ENCODE data around the gene PALMD. TPM values are rescaled to one million over a fixed set of nuclear protein-coding genes. Genes with fewer than 3 reads are reported as not detected.

Gene PALMD
- total RNA-seq, 1 experiment from 2014 or later: not detected

DNA sequence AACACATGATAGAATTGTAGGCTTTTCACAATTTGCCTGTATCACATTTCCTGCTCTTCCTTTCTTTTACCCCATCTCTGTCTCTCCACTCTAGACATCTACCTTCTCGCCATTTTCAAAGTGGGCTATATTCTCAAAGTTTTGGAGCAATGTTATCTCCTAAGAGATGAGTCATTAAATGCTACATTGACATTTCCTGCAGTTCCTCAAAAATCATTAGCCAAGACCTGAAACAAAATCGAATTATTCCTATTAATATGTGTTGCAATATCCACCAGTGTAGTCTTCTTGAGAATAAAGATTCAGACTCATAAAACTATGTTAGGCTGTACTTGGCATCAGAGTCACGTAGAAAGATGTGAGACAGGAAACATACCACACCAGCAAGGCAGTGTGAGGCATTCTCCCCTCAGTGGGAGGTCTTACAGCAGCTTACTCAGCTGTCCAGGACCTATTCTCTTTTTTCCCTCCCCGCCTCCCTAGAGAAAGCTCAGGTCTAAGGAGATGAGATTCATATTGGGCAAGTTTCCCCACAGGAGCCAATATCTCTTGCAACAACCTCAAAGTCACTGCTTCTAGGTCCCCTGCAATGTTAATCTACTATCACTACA, 81.8 kb downstream of the PALMD start:
- Histone ChIP-seq H3K4me1 (ENCODE audit: insufficient read depth, low read length) (peaks cover 2% of the 10 kb centered on the region; the same call in 1 of the 2 replicates), H2BK120ac (ENCODE audit: low read depth, low read length, poor library complexity, severe bottlenecking) (no peak overlapping the region), H3K27ac (ENCODE audit: insufficient read length, low read depth, low read length) (no peak overlapping the region), H3K9me3 (ENCODE audit: control insufficient read depth, low read depth, low read length) (no peaks in the 10 kb centered on the region), H2BK12ac (ENCODE audit: insufficient read length, low read depth, low read length) (no peak overlapping the region), H3K4me2 (ENCODE audit: insufficient read depth, insufficient read length, low read length) (no peak overlapping the region), H2BK15ac (ENCODE audit: low read depth, low read length) (no peak overlapping the region), H4K20me1 (ENCODE audit: control insufficient read depth, insufficient read depth, insufficient read length) (no peaks in the 10 kb centered on the region), H3T11ph (ENCODE audit: low read length) (no peak overlapping the region), H4K8ac (replicated peaks; ENCODE audit: insufficient read length, low read depth, low read length) (no peak overlapping the region), H3K79me2 (ENCODE audit: insufficient read depth, low read length) (no peaks in the 10 kb centered on the region), H3K23me2 (ENCODE audit: insufficient read length, low read depth, low read length, poor library complexity, severe bottlenecking) (no peaks in the 10 kb centered on the region), H4K5ac (ENCODE audit: insufficient read length, low read depth, low read length) (no peak overlapping the region), H2BK20ac (ENCODE audit: low read depth, low read length, poor library complexity, severe bottlenecking) (no peak overlapping the region), H3K14ac (ENCODE audit: insufficient read depth, low read length) (no peak overlapping the region), H3K9ac (ENCODE audit: extremely low read depth, insufficient read length, low read length) (no peak overlapping the region), H3K79me1 (ENCODE audit: insufficient read depth, low read depth, low read length, poor library complexity, severe bottlenecking) (no peaks in the 10 kb centered on the region), H2AFZ (ENCODE audit: low read length) (no peak overlapping the region), H3K4ac (ENCODE audit: low read depth, low read length) (no peak overlapping the region), H3K18ac (ENCODE audit: insufficient read length, low read depth, low read length) (no peak overlapping the region), H4K91ac (ENCODE audit: insufficient read length, low read depth, low read length) (no peak overlapping the region), H2AK5ac (ENCODE audit: insufficient read length, low read length) (no peak overlapping the region), H3K23ac (ENCODE audit: insufficient read length, low read depth, low read length) (no peak overlapping the region), H2BK5ac (ENCODE audit: insufficient read length, low read length) (no peak overlapping the region), H3K56ac (ENCODE audit: insufficient read length, low read depth, low read length) (no peak overlapping the region), H3K27me3 (ENCODE audit: insufficient read depth, low read length) (no peaks in the 10 kb centered on the region; the same call in 1 of the 2 replicates)
- no peaks in the 10 kb centered on the region for H3K36me3 Mint-ChIP-seq (ENCODE audit: insufficient read depth in 1 of 3, low read depth in 3 of 3)
- peaks cover 21 to 24% of the 10 kb centered on the region in 2 experiments for H3K4me1 Mint-ChIP-seq
- peak; percentile 48 for DNase-seq
- no peaks in the 10 kb centered on the region for H3K27me3 Mint-ChIP-seq (ENCODE audit: low read depth)
- no peak overlapping the region for H3K27ac Mint-ChIP-seq
- WGBS (ENCODE audit: extremely low coverage, insufficient read length, low lambda C conversion rate): no CpG with 5 or more reads among the region's 4 CpGs
- H3K9me3 Mint-ChIP-seq: no peaks in the 10 kb centered on the region
- no peak overlapping the region for H3K4me3 Mint-ChIP-seq
- TF ChIP-seq, protein P1, sequence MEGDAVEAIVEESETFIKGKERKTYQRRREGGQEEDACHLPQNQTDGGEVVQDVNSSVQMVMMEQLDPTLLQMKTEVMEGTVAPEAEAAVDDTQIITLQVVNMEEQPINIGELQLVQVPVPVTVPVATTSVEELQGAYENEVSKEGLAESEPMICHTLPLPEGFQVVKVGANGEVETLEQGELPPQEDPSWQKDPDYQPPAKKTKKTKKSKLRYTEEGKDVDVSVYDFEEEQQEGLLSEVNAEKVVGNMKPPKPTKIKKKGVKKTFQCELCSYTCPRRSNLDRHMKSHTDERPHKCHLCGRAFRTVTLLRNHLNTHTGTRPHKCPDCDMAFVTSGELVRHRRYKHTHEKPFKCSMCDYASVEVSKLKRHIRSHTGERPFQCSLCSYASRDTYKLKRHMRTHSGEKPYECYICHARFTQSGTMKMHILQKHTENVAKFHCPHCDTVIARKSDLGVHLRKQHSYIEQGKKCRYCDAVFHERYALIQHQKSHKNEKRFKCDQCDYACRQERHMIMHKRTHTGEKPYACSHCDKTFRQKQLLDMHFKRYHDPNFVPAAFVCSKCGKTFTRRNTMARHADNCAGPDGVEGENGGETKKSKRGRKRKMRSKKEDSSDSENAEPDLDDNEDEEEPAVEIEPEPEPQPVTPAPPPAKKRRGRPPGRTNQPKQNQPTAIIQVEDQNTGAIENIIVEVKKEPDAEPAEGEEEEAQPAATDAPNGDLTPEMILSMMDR (conservative IDR thresholded peaks at IDR 0.05): no peak

Measured in H9 (cell line).